COLO668 (cell line): ENCODE data around the gene PAN3.
"Not testable (repeated sequence)": the region's sequence is repeated elsewhere in the genome, so short reads cannot be mapped to it uniquely, and the experiment has no call there.

Experiments used
- DNase-seq: peaks from one replicate; lab custom pipeline; 2025; ENCODE audit not compliant: unreplicated experiment; lab: John Stamatoyannopoulos, UW

The PAN3 gene

DNA sequence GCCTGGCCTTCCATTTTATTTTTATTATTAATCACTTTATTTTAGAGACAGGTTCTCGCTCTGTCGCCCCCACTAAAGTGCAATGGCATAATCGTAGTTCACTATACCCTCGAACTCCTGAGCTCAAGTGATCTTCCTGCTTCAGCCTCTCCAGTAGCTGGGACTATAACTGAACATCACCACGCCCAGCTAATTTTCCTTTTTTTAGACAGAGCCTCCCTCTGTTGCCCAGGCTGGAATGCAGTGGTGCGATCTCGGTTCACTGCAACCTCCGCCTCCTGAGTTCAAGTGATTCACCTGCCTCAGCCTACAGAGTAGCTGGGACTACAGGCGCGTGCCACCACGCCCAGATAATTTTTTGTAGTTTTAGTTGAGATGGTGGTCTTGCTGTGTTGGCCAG lies 6.7 kb upstream of the PAN3 start:
- no peak for DNase-seq

GRCh38 chr13:28136916-28137315 lies 1.4 kb upstream of the PAN3 start:
- no peak for DNase-seq

DNA sequence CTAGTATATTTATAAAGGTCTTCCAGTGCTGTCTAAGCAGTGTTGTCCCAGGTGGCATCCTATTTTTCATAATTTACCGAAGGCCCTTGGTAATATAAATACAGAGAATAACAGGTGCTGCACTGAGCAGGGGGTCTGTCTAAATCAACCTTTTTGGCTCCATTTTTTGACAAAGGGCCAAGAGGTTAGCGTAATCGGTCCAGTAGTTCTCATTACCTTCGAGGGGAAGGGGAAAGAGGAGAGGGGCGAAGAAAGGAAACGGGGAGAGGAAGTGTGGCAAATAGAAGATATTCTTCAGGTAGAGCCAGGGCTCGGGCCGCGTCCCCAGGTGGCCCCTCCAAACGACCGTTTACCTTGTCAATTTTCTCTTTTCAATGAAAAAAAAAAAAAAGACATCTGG lies 749 bp upstream of the PAN3 start:
- DNase-seq: no peak

- peak; percentile 84 for DNase-seq
Measured at GRCh38 chr13:28138756-28139470, 568 bp downstream of the PAN3 start.

GRCh38 chr13:28140433-28141125 lies 2.2 kb downstream of the PAN3 start:
- DNase-seq: no peak

- DNase-seq: not testable (repeated sequence)
Measured at GRCh38 chr13:28141542-28141941, 3.2 kb downstream of the PAN3 start.

GRCh38 chr13:28145049-28145448 lies 6.7 kb downstream of the PAN3 start:
- no peak for DNase-seq

GRCh38 chr13:28147495-28147894 lies 9.2 kb downstream of the PAN3 start:
- DNase-seq: no peak

- DNase-seq: no peak
Measured at GRCh38 chr13:28159057-28159456, 20.7 kb downstream of the PAN3 start.

GRCh38 chr13:28161370-28161769 lies 23.0 kb downstream of the PAN3 start:
- DNase-seq: no peak

GRCh38 chr13:28163587-28163986 lies 25.2 kb downstream of the PAN3 start:
- no peak for DNase-seq

GRCh38 chr13:28166257-28166656 lies 27.9 kb downstream of the PAN3 start:
- no peak for DNase-seq

GRCh38 chr13:28171266-28171665 lies 32.9 kb downstream of the PAN3 start:
- no peak for DNase-seq

- no peak for DNase-seq
Measured at GRCh38 chr13:28172947-28173346, 34.6 kb downstream of the PAN3 start.

DNA sequence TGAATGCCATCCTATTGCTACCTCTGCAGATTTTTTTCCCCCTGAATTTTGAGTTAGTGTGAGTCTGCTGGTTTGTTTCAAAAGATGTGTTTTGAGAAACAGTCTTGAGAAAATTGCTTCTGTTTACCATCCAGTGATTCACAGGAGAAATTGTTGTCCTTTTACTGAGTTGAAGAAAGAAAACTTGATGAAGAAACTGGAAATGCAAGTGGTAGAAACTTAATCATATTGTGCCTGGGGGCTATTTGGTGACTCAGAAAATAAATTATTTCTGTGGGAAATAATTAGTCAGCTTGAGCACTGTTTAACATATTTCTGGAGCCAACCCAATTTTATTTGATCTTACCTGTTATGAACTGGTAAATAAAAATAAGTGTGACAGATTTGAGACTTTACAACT lies 35.4 kb downstream of the PAN3 start:
- no peak for DNase-seq

DNA sequence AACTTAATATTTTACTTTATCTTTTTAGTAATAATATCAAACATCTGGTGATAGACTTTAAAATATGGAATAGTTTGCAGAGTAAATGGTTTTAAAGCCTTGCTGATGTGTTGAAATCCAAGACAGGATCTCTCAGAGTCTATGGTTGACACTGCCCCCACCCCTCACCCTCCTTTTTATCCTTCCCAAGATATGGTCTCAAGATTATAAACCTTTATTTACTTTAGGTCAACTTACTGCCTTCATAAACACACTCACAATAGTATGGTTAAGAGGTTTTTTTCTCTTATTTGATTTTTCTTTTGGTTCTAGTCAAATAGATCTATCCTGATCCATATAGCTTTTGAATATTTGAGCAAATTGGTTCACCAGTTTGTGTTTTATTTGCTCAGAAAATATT lies 39.0 kb downstream of the PAN3 start:
- DNase-seq: no peak

DNA sequence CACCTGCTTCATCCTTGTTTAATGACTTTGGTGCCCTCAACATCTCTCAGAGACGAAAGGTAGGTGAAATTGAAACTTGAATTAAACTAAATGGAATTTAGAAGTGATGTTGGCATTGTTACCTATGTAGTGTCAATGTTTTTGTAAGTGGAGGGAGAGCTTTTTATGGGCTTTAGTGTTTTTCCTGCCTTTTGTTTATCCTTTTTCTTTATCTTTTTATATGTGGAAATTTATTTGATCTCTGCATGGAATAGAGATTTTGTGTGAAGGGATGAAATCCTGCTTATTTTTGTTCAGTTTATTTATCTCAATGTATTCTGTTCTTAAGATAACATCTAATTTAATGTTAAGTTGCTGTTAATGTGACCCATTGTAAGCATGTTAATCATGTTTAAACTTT lies 39.5 kb downstream of the PAN3 start:
- DNase-seq: no peak

- no peak for DNase-seq
Measured at GRCh38 chr13:28179974-28180373, 41.6 kb downstream of the PAN3 start.

DNA sequence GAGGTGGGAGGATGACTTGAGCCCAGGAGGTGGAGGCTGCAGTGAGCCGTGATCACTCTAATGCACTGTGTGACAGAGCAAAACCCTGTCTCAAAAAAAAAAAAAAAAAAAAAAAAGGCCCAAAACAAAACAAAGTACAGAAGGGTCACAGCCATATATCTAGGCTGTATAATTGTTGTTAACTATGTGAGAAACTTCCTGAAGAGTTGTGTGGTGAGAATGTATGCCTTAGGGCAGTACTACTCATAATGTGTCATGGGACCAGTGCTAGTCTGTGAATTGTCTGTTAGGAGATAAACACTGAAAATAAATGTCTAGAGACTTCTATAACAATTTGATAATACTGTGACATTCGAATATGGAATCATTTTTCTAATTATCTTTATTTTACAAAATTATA lies 43.1 kb downstream of the PAN3 start:
- no peak for DNase-seq

GRCh38 chr13:28185256-28185655 lies 46.9 kb downstream of the PAN3 start:
- no peak for DNase-seq

- no peak for DNase-seq
Measured at GRCh38 chr13:28199089-28199488, 60.7 kb downstream of the PAN3 start.

DNA sequence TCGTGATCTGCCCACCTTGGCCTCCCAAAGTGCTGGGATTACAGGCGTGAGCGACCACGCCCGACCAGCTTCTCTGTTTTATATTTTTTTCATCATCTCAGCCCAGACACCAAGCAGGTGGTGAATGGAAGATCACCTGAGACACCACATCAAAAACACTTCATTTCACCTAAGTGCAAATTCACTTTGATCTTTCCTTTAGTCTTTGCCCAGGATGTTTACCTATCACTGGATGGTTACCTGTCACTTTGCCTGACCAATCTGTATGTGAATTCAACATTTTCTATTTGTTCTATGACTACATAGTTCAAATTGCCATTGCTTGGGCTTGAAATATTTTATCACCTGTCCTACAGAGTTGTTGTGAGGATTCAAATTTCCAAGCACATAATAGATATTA lies 65.7 kb downstream of the PAN3 start:
- DNase-seq: peak; percentile 54
